Measurements from ENCODE around the gene DENND10.

DNA sequence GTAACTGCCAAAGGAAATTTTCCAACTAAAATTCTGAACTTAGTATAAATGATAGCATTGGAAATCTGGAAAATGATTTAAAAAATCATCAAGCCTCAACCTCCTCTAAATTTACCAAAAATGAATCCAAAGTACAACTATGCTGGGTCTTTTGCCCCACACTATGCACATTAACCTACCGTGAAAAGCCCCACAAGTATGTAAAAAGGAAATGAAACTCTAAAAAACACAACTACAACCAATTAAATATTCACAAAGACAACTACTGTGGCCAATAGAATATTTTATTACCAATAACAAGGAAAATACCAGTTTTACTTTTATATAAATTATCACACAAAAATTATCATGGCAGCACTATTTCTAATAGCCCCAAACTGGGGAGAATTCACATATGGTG, 42.6 kb upstream of the DENND10 start:
- TF ChIP-seq, protein P1, sequence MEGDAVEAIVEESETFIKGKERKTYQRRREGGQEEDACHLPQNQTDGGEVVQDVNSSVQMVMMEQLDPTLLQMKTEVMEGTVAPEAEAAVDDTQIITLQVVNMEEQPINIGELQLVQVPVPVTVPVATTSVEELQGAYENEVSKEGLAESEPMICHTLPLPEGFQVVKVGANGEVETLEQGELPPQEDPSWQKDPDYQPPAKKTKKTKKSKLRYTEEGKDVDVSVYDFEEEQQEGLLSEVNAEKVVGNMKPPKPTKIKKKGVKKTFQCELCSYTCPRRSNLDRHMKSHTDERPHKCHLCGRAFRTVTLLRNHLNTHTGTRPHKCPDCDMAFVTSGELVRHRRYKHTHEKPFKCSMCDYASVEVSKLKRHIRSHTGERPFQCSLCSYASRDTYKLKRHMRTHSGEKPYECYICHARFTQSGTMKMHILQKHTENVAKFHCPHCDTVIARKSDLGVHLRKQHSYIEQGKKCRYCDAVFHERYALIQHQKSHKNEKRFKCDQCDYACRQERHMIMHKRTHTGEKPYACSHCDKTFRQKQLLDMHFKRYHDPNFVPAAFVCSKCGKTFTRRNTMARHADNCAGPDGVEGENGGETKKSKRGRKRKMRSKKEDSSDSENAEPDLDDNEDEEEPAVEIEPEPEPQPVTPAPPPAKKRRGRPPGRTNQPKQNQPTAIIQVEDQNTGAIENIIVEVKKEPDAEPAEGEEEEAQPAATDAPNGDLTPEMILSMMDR (conservative IDR thresholded peaks at IDR 0.05 in 1 of 2, IDR thresholded peaks at IDR 0.05 in 1 of 2; ENCODE audit: low read depth in 1 of 2, low read length in 2 of 2): no peak
- TF ChIP-seq EZH2 (IDR thresholded peaks at IDR 0.05; ENCODE audit: low read length, missing control alignments): no peak

Data from fibroblast of lung (primary cell).